HepG2 (cell line): ENCODE results near the gene MC1R. TPM values are rescaled to one million over a fixed set of nuclear protein-coding genes. Genes with fewer than 3 reads are reported as not detected.

Experiments
- ATAC-seq: fragments of 200-7000 bp; cut with Tn5 transposase; 3 replicates; pipeline ENCODE4 v1.9.1; 2020; ENCODE audit warnings: mild to moderate bottlenecking, moderate library complexity
- BruUV-seq: library from RNA; stranded (reverse); fragments of 400-500 nt; replicated peaks from 2 replicates; lab custom pipeline; 2021; lab: Mats Ljungman, UMichigan
- CTCF ChIA-PET: fragments of 300-600 bp; formaldehyde crosslinking; extraction: SDS; loops from one replicate; lab custom pipeline; 2021; ENCODE audit warnings: low total read pairs, inconsistent platforms, low intra/inter-chr PET ratio; lab: Yijun Ruan, JAX
- POLR2A ChIA-PET: fragments of 350-600 bp; sonication (Branson Sonifier 250); formaldehyde crosslinking; loops from one replicate; lab custom pipeline; 2020; ENCODE audit warnings: antibody characterized with exemption, inconsistent platforms; lab: Yijun Ruan, JAX
- DNase-seq: peaks from one replicate; pipeline ENCODE4 v3.0.0-alpha.2; 2015; ENCODE audit warnings: low spot score
- FAIRE-seq: peaks from 3 replicates; lab custom pipeline; 2011; peaks lifted over from hg19 to GRCh38; lab: Jason Lieb, UNC
- H2AFZ ChIP-seq: one replicate; pipeline ENCODE4 v1.6.1; 2011; ENCODE audit warnings: low read length, inconsistent platforms
- H3K27ac ChIP-seq: fragments of 300-600 bp; 3 replicates; pipeline ENCODE4 v1.8.0; 2011; ENCODE audit warnings: mixed run types, mild to moderate bottlenecking, mixed read lengths, low read length, inconsistent platforms; ENCODE audit not compliant: insufficient read depth; ENCODE audit errors: extremely low read length
- H3K27me3 ChIP-seq, 2 experiments: fragments of 200-600 bp in 1 of 2; 2 replicates in 1 of 2; 3 replicates in 1 of 2; pipeline versions ENCODE4 v1.6.0 to v1.8.0; 2011; ENCODE audit warnings: low read length in 2 of 2, mild to moderate bottlenecking in 2 of 2, moderate library complexity in 2 of 2, inconsistent platforms in 1 of 2; ENCODE audit not compliant: insufficient read depth in 2 of 2, control insufficient read depth in 1 of 2
- H3K36me3 ChIP-seq, 2 experiments: fragments of 200-600 bp in 1 of 2; replicated peaks in 1 of 2; 2 replicates in 1 of 2; 3 replicates in 1 of 2; pipeline versions ENCODE4 v1.5.1 to v1.8.0; 2011; ENCODE audit warnings: low read length in 2 of 2, inconsistent platforms in 1 of 2; ENCODE audit not compliant: insufficient read depth in 2 of 2, control insufficient read depth in 1 of 2
- H3K4me1 ChIP-seq: 2 replicates; pipeline ENCODE4 v1.5.1; 2012; ENCODE audit warnings: low read length, inconsistent platforms; ENCODE audit not compliant: insufficient read depth
- H3K4me2 ChIP-seq: 2 replicates; pipeline ENCODE4 v1.6.0; 2011; ENCODE audit warnings: low read depth, low read length, inconsistent platforms
- H3K4me3 ChIP-seq, 3 experiments: fragments of 200-600 bp in 1 of 3; sonication (generic), shearing (Covaris generic) in 1 of 3; replicated peaks in 1 of 3; 2 replicates each; pipeline ENCODE4 v1.5.1; 2011 to 2016; ENCODE audit warnings: low read length in 3 of 3, inconsistent platforms in 2 of 3, low read depth in 2 of 3, mild to moderate bottlenecking in 2 of 3, control low read depth in 1 of 3, mixed read lengths in 1 of 3; ENCODE audit not compliant: insufficient read depth in 1 of 3
- H3K79me2 ChIP-seq: one replicate; pipeline ENCODE4 v1.6.1; 2011; ENCODE audit warnings: low read length, inconsistent platforms; ENCODE audit not compliant: insufficient read depth
- H3K9ac ChIP-seq: 2 replicates; pipeline ENCODE4 v1.6.0; 2011; ENCODE audit warnings: mild to moderate bottlenecking, low read depth, low read length, inconsistent platforms; ENCODE audit not compliant: insufficient read depth
- H3K9me3 ChIP-seq: 2 replicates; pipeline ENCODE4 v1.5.1; 2012; ENCODE audit warnings: mild to moderate bottlenecking, low read length
- H4K20me1 ChIP-seq: 2 replicates; pipeline ENCODE4 v1.6.0; 2011; ENCODE audit warnings: inconsistent platforms, mild to moderate bottlenecking, low read length, moderate library complexity; ENCODE audit not compliant: insufficient read depth
- TAF15 ChIP-seq: fragments of 200-400 bp; formaldehyde crosslinking; IDR thresholded peaks from one replicate; pipeline ENCODE4 v1.6.1; 2018; ENCODE audit warnings: mild to moderate bottlenecking, low read depth, low read length; ENCODE audit not compliant: poor library complexity, severe bottlenecking
- TEAD3 ChIP-seq: optimal IDR thresholded peaks from 2 replicates; pipeline ENCODE3; 2016; ENCODE audit warnings: borderline replicate concordance
- ZKSCAN5 ChIP-seq: sonication (generic); formaldehyde crosslinking; IDR thresholded peaks from 2 replicates; pipeline ENCODE4 v1.5.1; 2020; ENCODE audit warnings: mild to moderate bottlenecking, missing genetic modification reagents
- ZNF407 ChIP-seq: sonication (generic); formaldehyde crosslinking; IDR thresholded peaks from one replicate; pipeline ENCODE4 v1.5.1; 2020; ENCODE audit warnings: mild to moderate bottlenecking, missing genetic modification reagents; ENCODE audit errors: not compliant biosample characterization
- ZNF766 ChIP-seq: sonication (generic); formaldehyde crosslinking; IDR thresholded peaks from 2 replicates; pipeline ENCODE4 v1.5.0; 2020; ENCODE audit warnings: missing genetic modification reagents, borderline replicate concordance
- WGBS: methylation state at CpG from one replicate; pipeline ENCODE4 v1.1.6; 2017; ENCODE audit warnings: low lambda C conversion rate; 5-methylcytosine and 5-hydroxymethylcytosine counted together
- in situ Hi-C: cut with HindIII; loops from 2 replicates; pipeline ENCODE4 v1.10.0; 2017; ENCODE audit warnings: low pct_unique_long_range_greater_than_20kb; ENCODE audit not compliant: extremely low pct_ligation_motif_present
- intact Hi-C: fragments of 100-400 bp; cut with micrococcal nuclease; formaldehyde crosslinking; loops from one replicate; pipeline ENCODE4 v1.10.0; 2022; ENCODE audit not compliant: unreplicated experiment
- polyA plus RNA-seq, 8 experiments: library from polyadenylated mRNA; depleted of rRNA in 3 of 8; stranded (reverse) in 7 of 8; unstranded in 1 of 8; fragments of >200 nt; fragmentation: Illumina TruSeq in 4 of 8; extraction: Trizol in 4 of 8; gene quantifications; 2 replicates each; pipeline versions ENCODE4 v1.2.1 to v1.2.3, GENCODE V29; 2011 to 2016; ENCODE audit warnings: low read depth in 4 of 8, missing spikeins in 1 of 8, mixed read lengths in 1 of 8; ENCODE audit not compliant: insufficient read depth in 1 of 8
- total RNA-seq, 5 experiments: library from RNA; depleted of rRNA; stranded (reverse); fragments of >200 nt; fragmentation: Illumina TruSeq; extraction: Trizol; gene quantifications; 2 replicates each; pipeline ENCODE4 v1.2.3, GENCODE V29; 2016; ENCODE audit warnings: low read depth in 1 of 5
- TF ChIP-seq, protein P1 (sequence below): sonication (generic); formaldehyde crosslinking; IDR thresholded peaks from 2 replicates; pipeline ENCODE4 v1.5.1; 2020; ENCODE audit warnings: missing genetic modification reagents, mild to moderate bottlenecking, borderline replicate concordance
- TF ChIP-seq, protein P2 (sequence below): sonication (generic); formaldehyde crosslinking; IDR thresholded peaks from 2 replicates; pipeline ENCODE4 v1.4.0; 2020; ENCODE audit warnings: missing genetic modification reagents

Gene MC1R
- total and polyA plus RNA-seq, 2 of the 13 experiments (the other 11 are each of a cell fraction or from before 2014, with no cell fraction given) = 9.1 to 14.8 TPM

DNA sequence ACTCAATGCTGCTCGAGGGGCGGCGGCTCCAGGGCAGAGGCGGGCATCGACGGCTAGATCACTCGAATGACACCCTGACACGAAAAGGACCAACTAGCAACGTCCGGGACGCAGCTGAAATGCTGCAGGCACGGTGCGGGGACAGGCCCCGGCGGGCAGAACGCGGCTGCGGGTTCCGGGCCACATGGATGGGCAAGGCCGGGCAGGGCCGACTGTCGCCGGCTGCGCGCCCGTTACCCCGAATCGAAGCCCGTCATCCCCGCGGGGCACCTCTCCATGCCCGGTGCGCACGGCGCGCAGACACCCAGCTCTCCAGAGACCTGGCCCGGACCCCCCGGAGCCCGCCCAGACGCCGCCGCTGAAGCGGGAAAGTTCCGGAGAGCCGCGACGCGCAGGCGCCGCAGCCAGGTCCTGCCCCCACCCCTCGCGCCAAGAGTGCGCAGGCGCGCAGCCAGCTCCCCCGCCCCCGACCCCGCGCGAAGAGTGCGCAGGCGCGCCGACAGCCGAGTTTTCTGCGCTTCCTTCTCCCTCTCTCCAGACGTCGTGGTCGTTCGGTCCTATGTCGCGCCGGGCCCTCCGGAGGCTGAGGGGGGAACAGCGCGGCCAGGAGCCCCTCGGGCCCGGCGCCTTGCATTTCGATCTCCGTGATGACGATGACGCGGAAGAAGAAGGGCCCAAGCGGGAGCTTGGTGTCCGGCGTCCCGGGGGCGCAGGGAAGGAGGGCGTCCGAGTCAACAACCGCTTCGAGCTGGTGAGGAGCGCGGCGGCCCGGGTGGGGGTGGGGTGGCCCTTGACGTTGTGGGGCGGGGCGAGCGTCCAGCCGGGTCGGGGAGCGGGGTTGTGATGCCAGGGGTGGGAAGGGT is 45.3 kb upstream of the MC1R start, which contains the start of gene TCF25:
TCF25 (plus strand) TSS at position 484 of the 863 bp plus-strand sequence; CDS start at position 560, 76 bp downstream.
- peaks cover 34% of the 10 kb centered on the region for H3K4me1 ChIP-seq
- TSS peak; percentile 86 for BruUV-seq
- peaks cover 20% of the 10 kb centered on the region for H4K20me1 ChIP-seq
- H3K27me3 ChIP-seq = no peaks in the 10 kb centered on the region
- H3K9ac ChIP-seq = peak within 1 kb of the TSS; percentile 100
- ATAC-seq (peak; percentile 68), FAIRE-seq (no peak), DNase-seq (peak; percentile 82)
- in situ Hi-C loops (no loop called here), intact Hi-C loops (loop anchor here (5.0 kb wide), 2 partner anchors 36 to 56 kb away; partner anchors contain the start of gene FANCA)
- H3K36me3 ChIP-seq = peaks cover 6 to 10% of the 10 kb centered on the region in 2 experiments
- 2% methylated on average over 36 of the region's 104 CpGs for WGBS
- CTCF ChIA-PET = no interaction called here
- no peaks in the 10 kb centered on the region for H3K9me3 ChIP-seq
- H2AFZ ChIP-seq = no peak within 1 kb of the TSS
- peak within 1 kb of the TSS; percentile 84 to 99 (median 98) for H3K4me3 ChIP-seq
- H3K27ac ChIP-seq = peak within 1 kb of the TSS; percentile 100
- peak within 1 kb of the TSS; percentile 99 for H3K4me2 ChIP-seq
- H3K79me2 ChIP-seq = peaks cover 37% of the 10 kb centered on the region
- POLR2A ChIA-PET = interaction anchor here (0.5 to 4.5 kb wide), 31 partner anchors 10 to 178 kb away, joined by 3 to 77 read pairs (median 5); partner anchors contain the start of genes DEF8, FANCA, MC1R and SPATA2L
- peak; percentile 93 for TF ChIP-seq ZNF407 (CRISPR knock-in tag)
- TF ChIP-seq, protein P1, sequence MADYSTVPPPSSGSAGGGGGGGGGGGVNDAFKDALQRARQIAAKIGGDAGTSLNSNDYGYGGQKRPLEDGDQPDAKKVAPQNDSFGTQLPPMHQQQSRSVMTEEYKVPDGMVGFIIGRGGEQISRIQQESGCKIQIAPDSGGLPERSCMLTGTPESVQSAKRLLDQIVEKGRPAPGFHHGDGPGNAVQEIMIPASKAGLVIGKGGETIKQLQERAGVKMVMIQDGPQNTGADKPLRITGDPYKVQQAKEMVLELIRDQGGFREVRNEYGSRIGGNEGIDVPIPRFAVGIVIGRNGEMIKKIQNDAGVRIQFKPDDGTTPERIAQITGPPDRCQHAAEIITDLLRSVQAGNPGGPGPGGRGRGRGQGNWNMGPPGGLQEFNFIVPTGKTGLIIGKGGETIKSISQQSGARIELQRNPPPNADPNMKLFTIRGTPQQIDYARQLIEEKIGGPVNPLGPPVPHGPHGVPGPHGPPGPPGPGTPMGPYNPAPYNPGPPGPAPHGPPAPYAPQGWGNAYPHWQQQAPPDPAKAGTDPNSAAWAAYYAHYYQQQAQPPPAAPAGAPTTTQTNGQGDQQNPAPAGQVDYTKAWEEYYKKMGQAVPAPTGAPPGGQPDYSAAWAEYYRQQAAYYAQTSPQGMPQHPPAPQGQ (CRISPR knock-in tag) = peak; percentile 92; the same call in 1 of the 2 replicates
- TF ChIP-seq TAF15 = peak; percentile 39
- TF ChIP-seq, protein P2, sequence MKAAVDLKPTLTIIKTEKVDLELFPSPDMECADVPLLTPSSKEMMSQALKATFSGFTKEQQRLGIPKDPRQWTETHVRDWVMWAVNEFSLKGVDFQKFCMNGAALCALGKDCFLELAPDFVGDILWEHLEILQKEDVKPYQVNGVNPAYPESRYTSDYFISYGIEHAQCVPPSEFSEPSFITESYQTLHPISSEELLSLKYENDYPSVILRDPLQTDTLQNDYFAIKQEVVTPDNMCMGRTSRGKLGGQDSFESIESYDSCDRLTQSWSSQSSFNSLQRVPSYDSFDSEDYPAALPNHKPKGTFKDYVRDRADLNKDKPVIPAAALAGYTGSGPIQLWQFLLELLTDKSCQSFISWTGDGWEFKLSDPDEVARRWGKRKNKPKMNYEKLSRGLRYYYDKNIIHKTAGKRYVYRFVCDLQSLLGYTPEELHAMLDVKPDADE = 0 out of 2 replicates have a peak, but pooled peaks have one; percentile 49
- TF ChIP-seq TEAD3 (CRISPR knock-in tag) = peak; percentile 34
- no peak for TF ChIP-seq ZKSCAN5
- peak; percentile 88; the same call in 1 of the 2 replicates for TF ChIP-seq ZNF766 (CRISPR knock-in tag)
